Measurements from ENCODE around the gene TSPAN33.
"Not testable (repeated sequence)": the region's sequence is repeated elsewhere in the genome, so short reads cannot be mapped to it uniquely, and the experiment has no call there.

DNA sequence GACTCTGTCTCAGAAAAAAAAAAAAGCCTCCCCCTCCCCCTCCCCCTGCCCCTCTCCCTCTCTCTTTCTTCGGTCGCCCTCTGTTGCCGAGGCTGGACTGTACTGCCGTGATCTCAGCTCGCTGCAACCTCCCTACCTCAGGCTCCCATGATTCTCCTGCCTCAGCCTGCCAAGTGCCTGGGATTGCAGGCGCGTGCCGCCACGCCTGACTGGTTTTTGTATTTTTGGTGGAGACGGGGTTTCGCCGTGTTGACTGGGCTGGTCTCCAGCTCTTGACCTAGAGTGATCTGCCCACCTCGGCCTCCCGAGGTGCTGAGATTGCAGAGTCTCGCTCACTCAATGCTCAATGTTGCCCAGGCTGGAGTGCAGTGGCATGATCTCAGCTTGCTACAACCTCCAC, 71.2 kb downstream of the TSPAN33 start:
- not testable (repeated sequence) for TF ChIP-seq ZBTB7A (tag by site-specific recombination; IDR thresholded peaks at IDR 0.05; ENCODE audit: low read depth); ZIC2 (tag by site-specific recombination; IDR thresholded peaks at IDR 0.05); ZNF133 (tag by site-specific recombination; IDR thresholded peaks at IDR 0.05); ZNF560 (tag by site-specific recombination; IDR thresholded peaks at IDR 0.05; ENCODE audit: borderline replicate concordance); ZNF138 (tag by site-specific recombination; IDR thresholded peaks at IDR 0.05; ENCODE audit: borderline replicate concordance); SP2 (tag by site-specific recombination; IDR thresholded peaks at IDR 0.05); ZNF248 (tag by site-specific recombination; IDR thresholded peaks at IDR 0.05); ZNF146 (tag by site-specific recombination; IDR thresholded peaks at IDR 0.05); YY1 (tag by site-specific recombination; IDR thresholded peaks at IDR 0.05)
- TF ChIP-seq, protein P1, sequence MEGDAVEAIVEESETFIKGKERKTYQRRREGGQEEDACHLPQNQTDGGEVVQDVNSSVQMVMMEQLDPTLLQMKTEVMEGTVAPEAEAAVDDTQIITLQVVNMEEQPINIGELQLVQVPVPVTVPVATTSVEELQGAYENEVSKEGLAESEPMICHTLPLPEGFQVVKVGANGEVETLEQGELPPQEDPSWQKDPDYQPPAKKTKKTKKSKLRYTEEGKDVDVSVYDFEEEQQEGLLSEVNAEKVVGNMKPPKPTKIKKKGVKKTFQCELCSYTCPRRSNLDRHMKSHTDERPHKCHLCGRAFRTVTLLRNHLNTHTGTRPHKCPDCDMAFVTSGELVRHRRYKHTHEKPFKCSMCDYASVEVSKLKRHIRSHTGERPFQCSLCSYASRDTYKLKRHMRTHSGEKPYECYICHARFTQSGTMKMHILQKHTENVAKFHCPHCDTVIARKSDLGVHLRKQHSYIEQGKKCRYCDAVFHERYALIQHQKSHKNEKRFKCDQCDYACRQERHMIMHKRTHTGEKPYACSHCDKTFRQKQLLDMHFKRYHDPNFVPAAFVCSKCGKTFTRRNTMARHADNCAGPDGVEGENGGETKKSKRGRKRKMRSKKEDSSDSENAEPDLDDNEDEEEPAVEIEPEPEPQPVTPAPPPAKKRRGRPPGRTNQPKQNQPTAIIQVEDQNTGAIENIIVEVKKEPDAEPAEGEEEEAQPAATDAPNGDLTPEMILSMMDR (tag by site-specific recombination; IDR thresholded peaks at IDR 0.05): not testable (repeated sequence)
- TF ChIP-seq, protein P2, sequence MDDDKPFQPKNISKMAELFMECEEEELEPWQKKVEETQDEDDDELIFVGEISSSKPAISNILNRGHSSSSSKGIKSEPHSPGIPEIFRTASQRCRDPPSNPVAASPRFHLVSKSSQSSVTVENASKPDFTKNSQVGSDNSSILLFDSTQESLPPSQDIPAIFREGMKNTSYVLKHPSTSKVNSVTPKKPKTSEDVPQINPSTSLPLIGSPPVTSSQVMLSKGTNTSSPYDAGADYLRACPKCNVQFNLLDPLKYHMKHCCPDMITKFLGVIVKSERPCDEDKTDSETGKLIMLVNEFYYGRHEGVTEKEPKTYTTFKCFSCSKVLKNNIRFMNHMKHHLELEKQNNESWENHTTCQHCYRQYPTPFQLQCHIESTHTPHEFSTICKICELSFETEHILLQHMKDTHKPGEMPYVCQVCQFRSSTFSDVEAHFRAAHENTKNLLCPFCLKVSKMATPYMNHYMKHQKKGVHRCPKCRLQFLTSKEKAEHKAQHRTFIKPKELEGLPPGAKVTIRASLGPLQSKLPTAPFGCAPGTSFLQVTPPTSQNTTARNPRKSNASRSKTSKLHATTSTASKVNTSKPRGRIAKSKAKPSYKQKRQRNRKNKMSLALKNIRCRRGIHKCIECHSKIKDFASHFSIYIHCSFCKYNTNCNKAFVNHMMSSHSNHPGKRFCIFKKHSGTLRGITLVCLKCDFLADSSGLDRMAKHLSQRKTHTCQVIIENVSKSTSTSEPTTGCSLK (tag by site-specific recombination; IDR thresholded peaks at IDR 0.05): not testable (repeated sequence)
- TF ChIP-seq, protein P3, sequence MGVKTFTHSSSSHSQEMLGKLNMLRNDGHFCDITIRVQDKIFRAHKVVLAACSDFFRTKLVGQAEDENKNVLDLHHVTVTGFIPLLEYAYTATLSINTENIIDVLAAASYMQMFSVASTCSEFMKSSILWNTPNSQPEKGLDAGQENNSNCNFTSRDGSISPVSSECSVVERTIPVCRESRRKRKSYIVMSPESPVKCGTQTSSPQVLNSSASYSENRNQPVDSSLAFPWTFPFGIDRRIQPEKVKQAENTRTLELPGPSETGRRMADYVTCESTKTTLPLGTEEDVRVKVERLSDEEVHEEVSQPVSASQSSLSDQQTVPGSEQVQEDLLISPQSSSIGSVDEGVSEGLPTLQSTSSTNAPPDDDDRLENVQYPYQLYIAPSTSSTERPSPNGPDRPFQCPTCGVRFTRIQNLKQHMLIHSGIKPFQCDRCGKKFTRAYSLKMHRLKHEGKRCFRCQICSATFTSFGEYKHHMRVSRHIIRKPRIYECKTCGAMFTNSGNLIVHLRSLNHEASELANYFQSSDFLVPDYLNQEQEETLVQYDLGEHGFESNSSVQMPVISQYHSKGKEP (tag by site-specific recombination; IDR thresholded peaks at IDR 0.05): not testable (repeated sequence)

Measured in HEK293 (cell line).